ENCODE measurements around the gene MYL11.

The MYL11 gene

DNA sequence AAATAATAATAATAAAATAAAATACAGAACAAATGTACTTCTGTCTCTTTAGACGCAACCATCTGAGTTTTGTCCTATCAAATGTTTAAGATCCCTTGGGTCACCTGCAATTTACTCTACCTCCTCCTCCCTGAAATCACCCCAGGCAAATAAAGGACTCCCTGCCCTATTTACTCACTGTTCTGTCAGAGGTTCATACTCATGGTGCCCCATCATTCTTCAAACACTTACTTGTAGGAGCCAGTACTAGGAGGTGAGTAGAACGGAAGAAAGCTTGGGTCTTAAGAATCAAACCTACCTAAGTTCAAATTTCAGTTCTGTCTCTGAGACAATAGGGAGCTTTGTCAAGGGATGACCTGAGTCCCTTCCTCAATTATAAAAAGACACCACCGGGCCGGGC, 8.1 kb upstream of the MYL11 start:
- peaks cover 13 to 38% of the 10 kb centered on the region in 2 donors for H3K4me1 ChIP-seq (ENCODE audit: control insufficient read depth in 1 of 2, insufficient read depth in 2 of 2, low read length in 2 of 2)
- no peak overlapping the region for H3K27ac ChIP-seq (ENCODE audit: low read length)
- H3K9me3 ChIP-seq (ENCODE audit: control insufficient read depth in 1 of 2, low read length in 2 of 2), result no peaks in the 10 kb centered on the region
- peaks cover 20 to 23% of the 10 kb centered on the region in 2 donors for H3K36me3 ChIP-seq (ENCODE audit: control insufficient read depth in 1 of 2, insufficient read depth in 2 of 2, low read length in 2 of 2)
- no peaks in the 10 kb centered on the region for H3K27me3 ChIP-seq (ENCODE audit: low read depth, low read length)
- no peak overlapping the region for H3K4me3 ChIP-seq (ENCODE audit: low read depth in 1 of 2, low read length in 2 of 2)

DNA sequence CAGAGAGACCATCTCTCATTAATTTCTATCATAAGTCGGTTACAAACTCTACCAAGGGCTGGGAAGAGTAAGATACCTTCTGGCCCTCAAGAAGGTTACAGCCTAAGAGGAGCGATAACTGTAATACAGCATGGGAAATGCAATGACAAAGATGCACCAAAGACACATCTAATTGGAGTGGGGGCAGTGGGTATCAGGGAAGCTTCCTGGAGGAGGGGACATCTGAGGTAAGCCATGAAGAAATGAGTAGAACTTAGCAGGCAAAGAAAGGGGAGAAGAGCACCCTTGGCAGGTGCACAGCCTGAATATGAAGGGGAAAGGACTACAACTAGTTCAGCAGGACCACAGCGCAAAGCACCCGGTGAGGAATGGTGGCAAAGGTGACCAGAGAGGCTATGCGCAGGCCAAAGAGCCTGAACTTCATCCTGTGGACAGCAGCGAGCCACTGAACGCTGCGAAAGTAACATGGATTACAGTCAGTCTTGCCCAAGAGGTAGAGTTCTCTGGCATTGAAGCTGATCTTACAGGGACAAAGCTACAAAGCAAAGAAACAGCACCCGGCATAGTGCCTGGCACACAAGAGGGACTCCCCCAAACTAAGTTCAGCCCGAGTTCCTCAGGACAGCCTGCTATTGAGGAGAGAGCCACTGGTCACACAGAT, 7.1 kb upstream of the MYL11 start:
- peaks cover 13 to 40% of the 10 kb centered on the region in 2 donors for H3K4me1 ChIP-seq (ENCODE audit: control insufficient read depth in 1 of 2, insufficient read depth in 2 of 2, low read length in 2 of 2)
- H3K4me3 ChIP-seq (ENCODE audit: low read depth in 1 of 2, low read length in 2 of 2), result peak overlapping the region; percentile 62 to 94
- H3K27ac ChIP-seq (ENCODE audit: low read length), result peak overlapping the region; percentile 74

GRCh38 chr16:30368122-30368791, 6.3 kb upstream of the MYL11 start:
- H3K36me3 ChIP-seq (ENCODE audit: control insufficient read depth in 1 of 2, insufficient read depth in 2 of 2, low read length in 2 of 2), result peaks cover 11 to 18% of the 10 kb centered on the region in 2 donors
- H3K4me3 ChIP-seq (ENCODE audit: low read depth in 1 of 2, low read length in 2 of 2), result peak overlapping the region; percentile 62 to 94
- H3K27ac ChIP-seq (ENCODE audit: low read length), result peak overlapping the region; percentile 74
- no peaks in the 10 kb centered on the region for H3K27me3 ChIP-seq (ENCODE audit: low read depth, low read length)
- no peaks in the 10 kb centered on the region for H3K9me3 ChIP-seq (ENCODE audit: control insufficient read depth in 1 of 2, low read length in 2 of 2)
- H3K4me1 ChIP-seq (ENCODE audit: control insufficient read depth in 1 of 2, insufficient read depth in 2 of 2, low read length in 2 of 2), result peaks cover 13 to 40% of the 10 kb centered on the region in 2 donors

More for the DNA sequence above, 7.1 kb upstream of the MYL11 start:
- H3K27me3 ChIP-seq (ENCODE audit: low read depth, low read length), result no peaks in the 10 kb centered on the region
- H3K36me3 ChIP-seq (ENCODE audit: control insufficient read depth in 1 of 2, insufficient read depth in 2 of 2, low read length in 2 of 2), result peaks cover 16 to 23% of the 10 kb centered on the region in 2 donors
- no peaks in the 10 kb centered on the region for H3K9me3 ChIP-seq (ENCODE audit: control insufficient read depth in 1 of 2, low read length in 2 of 2)

- Histone ChIP-seq H3K9me3 (ENCODE audit: control insufficient read depth in 1 of 2, low read length in 2 of 2) (no peaks in the 10 kb centered on the region), H3K36me3 (ENCODE audit: control insufficient read depth in 1 of 2, insufficient read depth in 2 of 2, low read length in 2 of 2) (peaks cover 8 to 14% of the 10 kb centered on the region in 2 donors), H3K4me1 (ENCODE audit: control insufficient read depth in 1 of 2, insufficient read depth in 2 of 2, low read length in 2 of 2) (peaks cover 13 to 40% of the 10 kb centered on the region in 2 donors), H3K4me3 (ENCODE audit: low read depth in 1 of 2, low read length in 2 of 2) (peak overlapping the region; percentile 62 to 94), H3K27me3 (ENCODE audit: low read depth, low read length) (no peaks in the 10 kb centered on the region), H3K27ac (ENCODE audit: low read length) (peak overlapping the region; percentile 74)
These were observed 5.9 kb upstream of the MYL11 start for GRCh38 chr16:30368792-30369090.

- peaks cover 13 to 40% of the 10 kb centered on the region in 2 donors for H3K4me1 ChIP-seq (ENCODE audit: control insufficient read depth in 1 of 2, insufficient read depth in 2 of 2, low read length in 2 of 2)
These were observed 5.3 kb upstream of the MYL11 start for GRCh38 chr16:30369091-30369937.

DNA sequence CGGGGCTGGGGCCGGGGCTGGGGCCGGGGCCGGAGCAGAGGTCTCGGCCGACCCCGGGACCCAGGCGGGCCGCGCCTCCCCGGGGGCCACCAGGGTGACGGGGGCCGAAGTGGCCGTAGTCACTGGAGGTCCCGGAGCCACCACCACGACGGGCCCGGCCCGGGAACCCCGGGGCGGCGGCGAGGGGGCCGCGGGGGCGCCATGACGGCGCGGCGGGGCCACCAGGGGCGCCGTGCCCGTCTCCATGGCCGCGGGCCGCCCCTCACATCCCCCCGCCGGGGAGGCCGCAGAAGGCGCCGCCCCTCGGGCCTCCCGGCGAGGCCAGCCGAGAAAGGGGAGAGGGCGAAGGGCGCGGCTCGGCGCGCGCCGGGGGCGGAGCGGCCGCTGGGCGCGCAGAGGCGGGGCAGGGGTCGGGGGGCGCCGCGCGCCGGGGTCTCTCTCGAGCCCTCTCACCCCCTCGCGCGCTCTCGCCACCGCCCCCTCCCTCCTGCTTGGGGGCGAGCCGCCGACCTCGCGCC, 4.6 kb upstream of the MYL11 start:
- Histone ChIP-seq H3K36me3 (ENCODE audit: control insufficient read depth in 1 of 2, insufficient read depth in 2 of 2, low read length in 2 of 2) (peaks cover 4 to 8% of the 10 kb centered on the region in 2 donors), H3K27me3 (ENCODE audit: low read depth, low read length) (no peaks in the 10 kb centered on the region), H3K4me3 (ENCODE audit: low read depth in 1 of 2, low read length in 2 of 2) (peak overlapping the region in 1 of 2 donors; percentile 94), H3K4me1 (ENCODE audit: control insufficient read depth in 1 of 2, insufficient read depth in 2 of 2, low read length in 2 of 2) (peaks cover 13 to 39% of the 10 kb centered on the region in 2 donors), H3K9me3 (ENCODE audit: control insufficient read depth in 1 of 2, low read length in 2 of 2) (no peaks in the 10 kb centered on the region), H3K27ac (ENCODE audit: low read length) (no peak overlapping the region)

More at GRCh38 chr16:30369091-30369937, 5.3 kb upstream of the MYL11 start:
- Histone ChIP-seq H3K9me3 (ENCODE audit: control insufficient read depth in 1 of 2, low read length in 2 of 2) (no peaks in the 10 kb centered on the region), H3K36me3 (ENCODE audit: control insufficient read depth in 1 of 2, insufficient read depth in 2 of 2, low read length in 2 of 2) (peaks cover 8 to 11% of the 10 kb centered on the region in 2 donors), H3K27ac (ENCODE audit: low read length) (peak overlapping the region; percentile 74), H3K4me3 (ENCODE audit: low read depth in 1 of 2, low read length in 2 of 2) (peak overlapping the region; percentile 62 to 94), H3K27me3 (ENCODE audit: low read depth, low read length) (no peaks in the 10 kb centered on the region)

GRCh38 chr16:30370456-30371247, 4.0 kb upstream of the MYL11 start, which contains the start of gene TBC1D10B:
Gene TBC1D10B (minus strand): TSS chr16:30370494. CDS start chr16:30370183, 311 bp downstream.
- Histone ChIP-seq H3K4me3 (ENCODE audit: low read depth in 1 of 2, low read length in 2 of 2) (peak within 1 kb of the TSS; percentile 74 to 94), H3K9me3 (ENCODE audit: control insufficient read depth in 1 of 2, low read length in 2 of 2) (no peaks in the 10 kb centered on the region), H3K27me3 (ENCODE audit: low read depth, low read length) (no peaks in the 10 kb centered on the region), H3K4me1 (ENCODE audit: control insufficient read depth in 1 of 2, insufficient read depth in 2 of 2, low read length in 2 of 2) (peaks cover 13 to 36% of the 10 kb centered on the region in 2 donors), H3K36me3 (ENCODE audit: control insufficient read depth in 1 of 2, insufficient read depth in 2 of 2, low read length in 2 of 2) (peaks cover 0 to 3% of the 10 kb centered on the region in 2 donors), H3K27ac (ENCODE audit: low read length) (peak within 1 kb of the TSS; percentile 90)

- peak overlapping the region; percentile 90 for H3K27ac ChIP-seq (ENCODE audit: low read length)
- H3K4me3 ChIP-seq (ENCODE audit: low read depth in 1 of 2, low read length in 2 of 2), result peak overlapping the region; percentile 62 to 74
- no peaks in the 10 kb centered on the region for H3K36me3 ChIP-seq (ENCODE audit: control insufficient read depth in 1 of 2, insufficient read depth in 2 of 2, low read length in 2 of 2)
- H3K27me3 ChIP-seq (ENCODE audit: low read depth, low read length), result no peaks in the 10 kb centered on the region
- H3K9me3 ChIP-seq (ENCODE audit: control insufficient read depth in 1 of 2, low read length in 2 of 2), result no peaks in the 10 kb centered on the region
- H3K4me1 ChIP-seq (ENCODE audit: control insufficient read depth in 1 of 2, insufficient read depth in 2 of 2, low read length in 2 of 2), result peaks cover 13 to 32% of the 10 kb centered on the region in 2 donors
These were observed 3.3 kb upstream of the MYL11 start for GRCh38 chr16:30371248-30371816.

- no peaks in the 10 kb centered on the region for H3K27me3 ChIP-seq (ENCODE audit: low read depth, low read length)
- no peaks in the 10 kb centered on the region for H3K9me3 ChIP-seq (ENCODE audit: control insufficient read depth in 1 of 2, low read length in 2 of 2)
- H3K36me3 ChIP-seq (ENCODE audit: control insufficient read depth in 1 of 2, insufficient read depth in 2 of 2, low read length in 2 of 2), result no peaks in the 10 kb centered on the region
- no peak overlapping the region for H3K27ac ChIP-seq (ENCODE audit: low read length)
- no peak overlapping the region for H3K4me3 ChIP-seq (ENCODE audit: low read depth in 1 of 2, low read length in 2 of 2)
- peaks cover 10 to 30% of the 10 kb centered on the region in 2 donors for H3K4me1 ChIP-seq (ENCODE audit: control insufficient read depth in 1 of 2, insufficient read depth in 2 of 2, low read length in 2 of 2)
These were observed 2.4 kb upstream of the MYL11 start for GRCh38 chr16:30372038-30372712.

DNA sequence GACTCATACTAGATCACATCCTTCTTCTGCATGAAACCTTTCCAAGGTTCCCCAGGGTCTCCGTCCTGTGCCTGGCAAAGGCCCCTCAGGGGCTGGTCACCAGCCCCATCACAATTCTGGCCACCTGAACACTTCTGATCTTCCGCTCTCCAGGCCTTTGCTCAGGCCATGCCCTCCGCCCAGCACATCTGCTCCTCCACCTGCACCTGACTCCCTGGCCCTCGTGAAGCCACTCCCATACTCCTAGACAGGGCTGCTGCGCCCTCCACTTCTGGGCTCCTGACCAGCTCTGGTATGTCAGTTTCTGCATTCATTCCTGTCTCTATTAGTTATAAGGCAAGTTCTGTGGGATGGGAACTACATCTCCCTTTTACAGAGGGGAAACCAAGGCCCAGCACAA, 1.9 kb upstream of the MYL11 start:
- Histone ChIP-seq H3K4me3 (ENCODE audit: low read depth in 1 of 2, low read length in 2 of 2) (no peak overlapping the region), H3K4me1 (ENCODE audit: control insufficient read depth in 1 of 2, insufficient read depth in 2 of 2, low read length in 2 of 2) (peaks cover 4 to 28% of the 10 kb centered on the region in 2 donors), H3K27me3 (ENCODE audit: low read depth, low read length) (no peaks in the 10 kb centered on the region), H3K27ac (ENCODE audit: low read length) (no peak overlapping the region), H3K36me3 (ENCODE audit: control insufficient read depth in 1 of 2, insufficient read depth in 2 of 2, low read length in 2 of 2) (peaks cover 0 to under 1% of the 10 kb centered on the region in 2 donors), H3K9me3 (ENCODE audit: control insufficient read depth in 1 of 2, low read length in 2 of 2) (no peaks in the 10 kb centered on the region)

All from muscle layer of duodenum (tissue), 2 donors.